GM12873 (cell line): Measurements from ENCODE around the gene JMJD1C.

ENCODE experiments used
- TF ChIP-seq, protein P1 (sequence below): IDR thresholded peaks from 2 replicates; pipeline ENCODE4 v1.5.1; 2012; ENCODE audit warnings: low read depth, mild to moderate bottlenecking, moderate library complexity, low read length, control low read depth; ENCODE audit not compliant: insufficient read depth; ENCODE audit errors: missing control alignments

The JMJD1C gene

DNA sequence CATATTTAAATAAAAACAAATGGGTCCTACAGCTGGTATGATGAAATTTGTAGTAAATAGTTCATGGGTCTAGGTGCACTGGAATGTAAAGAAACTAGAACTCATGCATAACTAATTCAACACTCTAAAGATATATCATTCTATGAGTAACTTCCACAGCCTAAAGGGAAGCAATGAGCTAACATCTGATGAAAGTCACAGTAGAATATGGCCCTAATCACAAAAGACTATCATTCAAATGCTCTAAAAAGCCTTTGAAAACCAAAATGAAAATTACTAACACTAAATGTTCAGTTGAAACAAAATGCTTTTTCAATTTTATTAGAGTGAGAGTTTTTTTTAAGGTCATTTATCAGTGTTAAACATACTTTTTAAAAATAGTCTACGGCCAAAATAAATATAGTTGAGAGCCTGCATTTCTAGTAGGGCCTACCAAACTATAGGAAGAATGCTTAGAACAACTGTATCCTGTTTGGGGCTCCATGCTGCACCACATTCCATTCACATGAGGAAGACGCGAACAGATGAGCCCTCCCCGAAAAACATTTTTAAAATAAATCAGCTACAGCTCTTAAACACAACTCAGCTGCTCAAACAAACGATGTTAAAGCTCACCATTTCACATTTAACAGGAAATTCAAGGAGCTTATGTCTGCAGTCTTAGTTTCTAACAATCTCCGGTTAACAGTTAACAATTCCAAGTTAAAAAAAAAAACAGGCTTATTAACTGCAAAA, 198.2 kb downstream of the JMJD1C start:
- TF ChIP-seq, protein P1, sequence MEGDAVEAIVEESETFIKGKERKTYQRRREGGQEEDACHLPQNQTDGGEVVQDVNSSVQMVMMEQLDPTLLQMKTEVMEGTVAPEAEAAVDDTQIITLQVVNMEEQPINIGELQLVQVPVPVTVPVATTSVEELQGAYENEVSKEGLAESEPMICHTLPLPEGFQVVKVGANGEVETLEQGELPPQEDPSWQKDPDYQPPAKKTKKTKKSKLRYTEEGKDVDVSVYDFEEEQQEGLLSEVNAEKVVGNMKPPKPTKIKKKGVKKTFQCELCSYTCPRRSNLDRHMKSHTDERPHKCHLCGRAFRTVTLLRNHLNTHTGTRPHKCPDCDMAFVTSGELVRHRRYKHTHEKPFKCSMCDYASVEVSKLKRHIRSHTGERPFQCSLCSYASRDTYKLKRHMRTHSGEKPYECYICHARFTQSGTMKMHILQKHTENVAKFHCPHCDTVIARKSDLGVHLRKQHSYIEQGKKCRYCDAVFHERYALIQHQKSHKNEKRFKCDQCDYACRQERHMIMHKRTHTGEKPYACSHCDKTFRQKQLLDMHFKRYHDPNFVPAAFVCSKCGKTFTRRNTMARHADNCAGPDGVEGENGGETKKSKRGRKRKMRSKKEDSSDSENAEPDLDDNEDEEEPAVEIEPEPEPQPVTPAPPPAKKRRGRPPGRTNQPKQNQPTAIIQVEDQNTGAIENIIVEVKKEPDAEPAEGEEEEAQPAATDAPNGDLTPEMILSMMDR: no peak

DNA sequence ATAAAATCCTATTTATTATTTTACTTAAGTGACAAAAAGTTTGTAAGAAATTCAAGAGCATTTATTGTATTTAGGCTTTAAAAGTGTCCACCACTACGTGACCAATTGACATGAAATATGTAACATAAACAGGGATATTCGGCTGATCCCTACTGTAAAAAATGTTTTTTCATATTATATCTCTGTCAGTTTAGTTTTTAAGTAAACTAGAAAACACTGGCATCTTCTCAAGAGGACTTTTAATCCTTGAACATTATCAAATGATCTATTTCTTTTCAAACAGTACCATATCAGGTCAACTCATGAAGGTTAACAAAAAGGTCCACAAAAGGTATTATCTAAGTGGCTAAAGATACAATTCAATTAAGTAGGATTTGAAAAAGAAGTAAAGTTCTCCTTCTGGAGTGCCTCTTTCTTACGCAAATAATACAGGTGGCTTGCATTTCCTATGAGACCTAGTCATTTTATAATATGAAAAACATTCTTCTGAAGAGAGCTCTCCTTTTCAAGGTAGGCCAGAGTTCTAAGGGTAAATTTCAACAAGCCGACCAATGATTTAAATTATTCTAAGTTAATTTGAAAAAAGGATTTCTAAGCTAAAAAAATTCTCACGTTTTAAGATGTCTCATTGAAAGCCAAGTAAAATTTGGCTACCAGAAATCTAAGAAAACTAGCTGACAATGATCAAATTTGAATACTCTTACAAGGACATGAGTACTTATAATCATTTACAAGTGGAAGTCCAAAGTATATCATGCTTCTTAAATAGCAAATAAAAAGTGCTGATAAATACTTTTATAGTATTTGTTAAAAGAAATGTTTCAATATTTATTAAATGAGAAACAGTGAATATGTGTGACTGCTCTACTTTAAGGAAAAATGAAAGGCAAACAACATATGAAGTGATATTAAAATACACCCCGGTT, 199.1 kb downstream of the JMJD1C start:
- TF ChIP-seq, protein P1: no peak

- TF ChIP-seq, protein P1: no peak
Observed at GRCh38 chr10:63265683-63266235, 200.0 kb downstream of the JMJD1C start.

- TF ChIP-seq, protein P1: no peak
Observed at GRCh38 chr10:63265222-63265617, 200.6 kb downstream of the JMJD1C start.

DNA sequence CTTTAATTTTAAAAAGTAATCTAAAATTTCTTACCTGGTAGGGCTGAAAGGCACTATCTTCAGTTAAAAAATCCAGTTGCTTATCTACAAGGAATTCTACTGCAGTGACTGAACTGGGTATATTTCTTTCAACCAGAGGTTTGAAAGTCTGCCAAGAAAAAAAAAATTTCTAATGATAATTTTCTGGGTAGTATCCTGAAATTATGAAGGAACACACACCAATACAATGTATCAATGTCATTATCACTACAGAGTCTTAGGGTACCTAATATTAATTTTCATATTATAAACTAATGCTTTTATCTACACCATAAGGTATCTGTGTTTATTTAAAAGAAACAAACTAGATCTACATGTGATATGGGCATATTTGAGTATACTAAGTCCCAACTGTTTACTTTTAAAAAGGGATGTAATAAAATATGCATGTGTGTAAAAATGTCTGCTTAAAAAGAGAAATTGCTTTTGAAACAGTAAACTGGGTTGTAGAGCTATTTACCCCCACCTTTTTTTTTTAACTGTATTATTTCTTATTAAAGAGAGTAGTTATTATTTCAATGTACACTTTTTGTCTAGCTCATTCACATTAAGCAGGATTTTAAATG, 201.1 kb downstream of the JMJD1C start:
- TF ChIP-seq, protein P1: no peak

GRCh38 chr10:63262430-63263073, 203.2 kb downstream of the JMJD1C start:
- TF ChIP-seq, protein P1: no peak
